NB4 (cell line): ENCODE measurements around the gene CRYGD.

Experiments used
- MYC ChIP-seq: IDR thresholded peaks from 2 replicates; pipeline ENCODE4 v1.6.1; 2011; ENCODE audit warnings: low read depth, low read length
- TF ChIP-seq, protein P1 (sequence below): IDR thresholded peaks from one replicate; pipeline ENCODE4 v1.5.1; 2012; ENCODE audit warnings: low read depth, low read length

DNA sequence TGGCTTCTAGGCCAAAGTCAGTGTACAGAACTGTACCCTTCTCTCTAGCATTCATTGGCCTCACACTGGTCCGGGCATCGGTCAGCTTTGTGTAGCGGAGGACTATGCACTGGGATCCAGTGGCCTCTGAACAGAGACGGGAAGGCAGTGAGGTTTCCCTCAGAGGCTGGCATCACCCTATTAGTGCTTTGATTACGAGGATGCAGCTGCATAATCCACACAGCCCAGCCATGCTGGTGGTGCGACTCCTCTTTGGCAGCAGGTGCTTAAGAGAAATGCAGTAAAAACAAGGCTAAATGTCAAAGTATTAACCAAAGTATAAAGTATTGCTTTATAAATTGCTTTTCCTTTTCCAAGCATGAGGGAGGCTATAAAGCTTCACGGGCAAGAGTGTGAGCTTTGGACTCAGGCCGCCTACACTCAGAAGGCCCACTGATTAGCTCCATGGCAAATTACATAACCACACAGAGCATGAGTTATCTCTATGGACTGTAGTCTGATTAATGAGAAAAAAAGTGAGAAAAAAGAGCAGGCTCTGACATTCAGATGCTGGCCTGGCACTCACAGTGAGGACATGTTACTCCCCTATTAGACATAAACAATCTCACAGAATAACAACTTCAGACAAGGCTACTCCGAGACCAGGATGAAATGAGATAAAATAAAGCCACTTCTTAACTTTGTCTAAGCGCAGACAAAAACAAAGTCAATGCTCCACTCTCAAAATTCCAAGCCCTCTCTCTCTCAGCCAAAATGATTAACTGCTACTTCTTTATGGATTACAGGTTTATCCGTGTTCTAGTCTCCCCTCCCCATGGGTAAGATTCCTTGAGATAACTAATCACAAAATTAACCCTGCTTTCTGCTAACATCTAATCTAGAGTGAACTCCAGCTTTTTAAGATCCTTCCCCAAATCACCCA is 11.7 kb upstream of the CRYGD start:
- TF ChIP-seq, protein P1, sequence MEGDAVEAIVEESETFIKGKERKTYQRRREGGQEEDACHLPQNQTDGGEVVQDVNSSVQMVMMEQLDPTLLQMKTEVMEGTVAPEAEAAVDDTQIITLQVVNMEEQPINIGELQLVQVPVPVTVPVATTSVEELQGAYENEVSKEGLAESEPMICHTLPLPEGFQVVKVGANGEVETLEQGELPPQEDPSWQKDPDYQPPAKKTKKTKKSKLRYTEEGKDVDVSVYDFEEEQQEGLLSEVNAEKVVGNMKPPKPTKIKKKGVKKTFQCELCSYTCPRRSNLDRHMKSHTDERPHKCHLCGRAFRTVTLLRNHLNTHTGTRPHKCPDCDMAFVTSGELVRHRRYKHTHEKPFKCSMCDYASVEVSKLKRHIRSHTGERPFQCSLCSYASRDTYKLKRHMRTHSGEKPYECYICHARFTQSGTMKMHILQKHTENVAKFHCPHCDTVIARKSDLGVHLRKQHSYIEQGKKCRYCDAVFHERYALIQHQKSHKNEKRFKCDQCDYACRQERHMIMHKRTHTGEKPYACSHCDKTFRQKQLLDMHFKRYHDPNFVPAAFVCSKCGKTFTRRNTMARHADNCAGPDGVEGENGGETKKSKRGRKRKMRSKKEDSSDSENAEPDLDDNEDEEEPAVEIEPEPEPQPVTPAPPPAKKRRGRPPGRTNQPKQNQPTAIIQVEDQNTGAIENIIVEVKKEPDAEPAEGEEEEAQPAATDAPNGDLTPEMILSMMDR, result no peak
- TF ChIP-seq MYC, result no peak
